Mesendoderm (in vitro differentiated cells): ENCODE results near the gene UFC1.

Experiments used
- DNase-seq: peaks from one replicate; pipeline ENCODE4 v3.0.0; 2013
- H2AK5ac ChIP-seq: 2 replicates; pipeline ENCODE4 v1.6.1; 2013; ENCODE audit warnings: low read length, inconsistent platforms
- H2BK120ac ChIP-seq: 2 replicates; pipeline ENCODE4 v1.6.1; 2013; ENCODE audit warnings: low read depth, mild to moderate bottlenecking, low read length, moderate library complexity, mixed read lengths
- H2BK15ac ChIP-seq: replicated peaks from 2 replicates; pipeline ENCODE4 v1.6.1; 2013; ENCODE audit warnings: low read depth, mild to moderate bottlenecking, moderate library complexity
- H2BK5ac ChIP-seq: 2 replicates; pipeline ENCODE4 v1.6.1; 2013; ENCODE audit warnings: low read length, inconsistent platforms
- H3K18ac ChIP-seq: 2 replicates; pipeline ENCODE4 v1.6.1; 2013; ENCODE audit warnings: mild to moderate bottlenecking, low read length, mixed read lengths
- H3K23ac ChIP-seq: one replicate; pipeline ENCODE4 v1.6.1; 2013; ENCODE audit warnings: low read length
- H3K27ac ChIP-seq: 2 replicates; pipeline ENCODE4 v1.5.1; 2013; ENCODE audit warnings: low read depth, mild to moderate bottlenecking, inconsistent platforms, low read length, moderate library complexity
- H3K27me3 ChIP-seq: 2 replicates; pipeline ENCODE4 v1.6.1; 2013; ENCODE audit warnings: low read length, control low read depth, mild to moderate bottlenecking, inconsistent platforms; ENCODE audit not compliant: insufficient read depth, poor library complexity
- H3K36me3 ChIP-seq: 2 replicates; pipeline ENCODE4 v1.6.1; 2013; ENCODE audit warnings: low read length, inconsistent platforms; ENCODE audit not compliant: control insufficient read depth, insufficient read depth
- H3K4ac ChIP-seq: one replicate; pipeline ENCODE4 v1.6.1; 2013; ENCODE audit warnings: low read depth, mild to moderate bottlenecking, low read length, moderate library complexity
- H3K4me1 ChIP-seq: 2 replicates; pipeline ENCODE4 v1.6.1; 2013; ENCODE audit warnings: low read depth, low read length, inconsistent platforms; ENCODE audit not compliant: control insufficient read depth
- H3K4me2 ChIP-seq: 2 replicates; pipeline ENCODE4 v1.6.1; 2013; ENCODE audit warnings: low read length
- H3K4me3 ChIP-seq: 2 replicates; pipeline ENCODE4 v1.5.1; 2013; ENCODE audit warnings: mild to moderate bottlenecking, low read length
- H3K56ac ChIP-seq: one replicate; pipeline ENCODE4 v1.6.1; 2013; ENCODE audit warnings: low read length
- H3K79me1 ChIP-seq: 2 replicates; pipeline ENCODE4 v1.6.1; 2013; ENCODE audit warnings: low read length, inconsistent platforms
- H3K79me2 ChIP-seq: 2 replicates; pipeline ENCODE4 v1.6.1; 2013; ENCODE audit warnings: mild to moderate bottlenecking, low read length; ENCODE audit not compliant: control insufficient read depth, insufficient read depth
- H3K9ac ChIP-seq: 2 replicates; pipeline ENCODE4 v1.6.1; 2013; ENCODE audit warnings: low read length, inconsistent platforms
- H4K5ac ChIP-seq: one replicate; pipeline ENCODE4 v1.6.1; 2013; ENCODE audit warnings: low read length
- H4K8ac ChIP-seq: one replicate; pipeline ENCODE4 v1.6.1; 2013; ENCODE audit warnings: low read depth, mild to moderate bottlenecking, control low read depth, low read length, moderate library complexity
- WGBS: extraction: QIAGEN DNeasy Blood & Tissue Kit; methylation state at CpG from one replicate; pipeline ENCODE4 v1.1.7; 2013; ENCODE audit warnings: low lambda C conversion rate, missing lambda C conversion rate; ENCODE audit not compliant: insufficient coverage; ENCODE audit errors: extremely low coverage; 5-methylcytosine and 5-hydroxymethylcytosine counted together

The UFC1 gene

GRCh38 chr1:161162052-161162451, 8.3 kb downstream of the UFC1 start:
- Histone ChIP-seq H3K4me2 (no peak overlapping the region), H4K8ac (no peak overlapping the region), H3K27me3 (no peaks in the 10 kb centered on the region), H2AK5ac (no peak overlapping the region), H3K23ac (no peak overlapping the region), H2BK15ac (no peak overlapping the region), H3K56ac (no peak overlapping the region), H2BK120ac (no peak overlapping the region), H3K27ac (no peak overlapping the region), H4K5ac (no peak overlapping the region), H3K36me3 (no peaks in the 10 kb centered on the region), H3K18ac (no peak overlapping the region), H3K4ac (no peak overlapping the region), H3K4me1 (peaks cover 2% of the 10 kb centered on the region), H3K4me3 (no peak overlapping the region), H3K79me1 (peaks cover 5% of the 10 kb centered on the region), H3K9ac (no peak overlapping the region), H2BK5ac (no peak overlapping the region), H3K79me2 (no peaks in the 10 kb centered on the region)
- WGBS, result no CpG with 5 or more reads among the region's 7 CpGs
- DNase-seq, result no peak

GRCh38 chr1:161162806-161163205, 9.0 kb downstream of the UFC1 start:
- no peak overlapping the region for H2BK5ac ChIP-seq
- no peak for DNase-seq
- peaks cover 2% of the 10 kb centered on the region for H3K4me1 ChIP-seq
- no peak overlapping the region for H3K4me2 ChIP-seq
- H4K8ac ChIP-seq, result no peak overlapping the region
- H2BK120ac ChIP-seq, result no peak overlapping the region
- no peak overlapping the region for H3K9ac ChIP-seq
- H3K27ac ChIP-seq, result no peak overlapping the region
- H3K36me3 ChIP-seq, result no peaks in the 10 kb centered on the region
- H3K23ac ChIP-seq, result no peak overlapping the region
- no peaks in the 10 kb centered on the region for H3K79me2 ChIP-seq
- no peak overlapping the region for H2BK15ac ChIP-seq
- no peak overlapping the region for H3K4me3 ChIP-seq
- no peaks in the 10 kb centered on the region for H3K27me3 ChIP-seq
- H3K18ac ChIP-seq, result no peak overlapping the region
- no peak overlapping the region for H4K5ac ChIP-seq
- no peak overlapping the region for H3K4ac ChIP-seq
- whole genome bisulfite sequencing, result no CpG with 5 or more reads among the region's 10 CpGs
- no peak overlapping the region for H2AK5ac ChIP-seq
- H3K56ac ChIP-seq, result no peak overlapping the region
- peaks cover 5% of the 10 kb centered on the region for H3K79me1 ChIP-seq

- WGBS, result no CpG with 5 or more reads among the region's 5 CpGs
These were observed 10.0 kb downstream of the UFC1 start for GRCh38 chr1:161163793-161164192.

GRCh38 chr1:161164901-161165610, 11.3 kb downstream of the UFC1 start:
- Histone ChIP-seq H3K27ac (no peak overlapping the region), H3K4me2 (peak overlapping the region; percentile 29), H3K79me2 (no peaks in the 10 kb centered on the region), H3K4me3 (no peak overlapping the region), H3K36me3 (no peaks in the 10 kb centered on the region), H2BK120ac (no peak overlapping the region), H3K9ac (peak overlapping the region; percentile 82), H2BK5ac (no peak overlapping the region), H4K8ac (no peak overlapping the region), H4K5ac (no peak overlapping the region), H3K18ac (no peak overlapping the region), H3K4ac (no peak overlapping the region), H3K27me3 (no peaks in the 10 kb centered on the region), H2AK5ac (no peak overlapping the region), H2BK15ac (no peak overlapping the region), H3K23ac (no peak overlapping the region), H3K4me1 (no peaks in the 10 kb centered on the region), H3K79me1 (peaks cover 5% of the 10 kb centered on the region), H3K56ac (peak overlapping the region; percentile 46)
- no CpG with 5 or more reads among the region's 14 CpGs for WGBS
- DNase-seq, result no peak

More at GRCh38 chr1:161163793-161164192, 10.0 kb downstream of the UFC1 start:
- Histone ChIP-seq H3K4ac (no peak overlapping the region), H3K18ac (no peak overlapping the region), H3K79me2 (no peaks in the 10 kb centered on the region), H3K4me3 (no peak overlapping the region), H2AK5ac (no peak overlapping the region), H3K4me2 (no peak overlapping the region), H3K27me3 (no peaks in the 10 kb centered on the region), H3K9ac (no peak overlapping the region), H3K27ac (no peak overlapping the region), H4K8ac (no peak overlapping the region), H3K56ac (no peak overlapping the region), H2BK5ac (no peak overlapping the region), H4K5ac (no peak overlapping the region), H3K36me3 (no peaks in the 10 kb centered on the region), H2BK15ac (no peak overlapping the region), H2BK120ac (no peak overlapping the region), H3K79me1 (peaks cover 5% of the 10 kb centered on the region), H3K4me1 (peaks cover 2% of the 10 kb centered on the region), H3K23ac (no peak overlapping the region)
- no peak for DNase-seq

GRCh38 chr1:161165742-161166668, 12.2 kb downstream of the UFC1 start, which contains the start of gene PPOX:
PPOX (plus strand) TSS chr1:161166426; CDS start chr1:161166848, 422 bp downstream.
- Histone ChIP-seq H3K27me3 (no peaks in the 10 kb centered on the region), H3K27ac (peak within 1 kb of the TSS; percentile 10), H3K18ac (no peak within 1 kb of the TSS), H3K4me1 (no peaks in the 10 kb centered on the region), H3K56ac (peak within 1 kb of the TSS; percentile 89), H2BK15ac (no peak within 1 kb of the TSS), H3K79me1 (no peaks in the 10 kb centered on the region), H4K8ac (no peak within 1 kb of the TSS), H2BK120ac (no peak within 1 kb of the TSS), H4K5ac (no peak within 1 kb of the TSS), H3K4ac (no peak within 1 kb of the TSS), H3K4me2 (peak within 1 kb of the TSS; percentile 94), H3K79me2 (no peaks in the 10 kb centered on the region), H3K36me3 (peaks cover 2% of the 10 kb centered on the region), H2AK5ac (no peak within 1 kb of the TSS), H3K23ac (no peak within 1 kb of the TSS), H3K4me3 (peak within 1 kb of the TSS; percentile 76), H3K9ac (peak within 1 kb of the TSS; percentile 83), H2BK5ac (no peak within 1 kb of the TSS)
- DNase-seq, result peak; percentile 99
- no CpG with 5 or more reads among the region's 54 CpGs for WGBS
